AG04450 (cell line): ENCODE measurements around the gene C4B. TPM values are rescaled to one million over a fixed set of nuclear protein-coding genes. Genes with fewer than 3 reads are reported as not detected.
"Not testable (repeated sequence)": the region's sequence is repeated elsewhere in the genome, so short reads cannot be mapped to it uniquely, and the experiment has no call there.

ENCODE experiments used
- CTCF ChIA-PET: fragments of 300-600, 350-600 bp; formaldehyde crosslinking; extraction: SDS; loops from one replicate; lab custom pipeline; 2022; ENCODE audit warnings: antibody characterized with exemption, inconsistent platforms; lab: Charles Lee
- POLR2A ChIA-PET: fragments of 350-600 bp; formaldehyde crosslinking; extraction: SDS; loops from one replicate; lab custom pipeline; 2021; ENCODE audit warnings: antibody characterized with exemption, inconsistent platforms; lab: Yijun Ruan, JAX
- DNase-seq: peaks from one replicate; pipeline ENCODE4 v3.0.0-alpha.2; 2011; ENCODE audit warnings: low read depth, low spot score
- H3K27ac ChIP-seq: one replicate; pipeline ENCODE4 v1.5.1; 2012; ENCODE audit warnings: low read depth, low read length, control low read depth
- H3K27me3 ChIP-seq: one replicate; pipeline ENCODE4 v1.6.0; 2012; ENCODE audit warnings: low read length; ENCODE audit not compliant: control insufficient read depth, insufficient read depth
- H3K4me3 ChIP-seq: 2 replicates; pipeline ENCODE4 v1.5.1; 2011; ENCODE audit warnings: mild to moderate bottlenecking, low read depth, low read length, control low read depth
- H3K9me3 ChIP-seq: 2 replicates; pipeline ENCODE4 v1.5.1; 2012; ENCODE audit warnings: low read length; ENCODE audit not compliant: control insufficient read depth, insufficient read depth
- polyA plus RNA-seq: library from polyadenylated mRNA; depleted of rRNA; stranded (reverse); fragments of >200 nt; gene quantifications from 2 replicates; pipeline ENCODE4 v1.2.3, GENCODE V29; 2011
- TF ChIP-seq, protein P1 (sequence below): IDR thresholded peaks from 2 replicates; pipeline ENCODE4 v1.5.1; 2011; ENCODE audit warnings: low read depth, low read length, control low read depth, inconsistent platforms

C4B gene
- polyA plus RNA-seq, 1 experiment, result 5.8 TPM

DNA sequence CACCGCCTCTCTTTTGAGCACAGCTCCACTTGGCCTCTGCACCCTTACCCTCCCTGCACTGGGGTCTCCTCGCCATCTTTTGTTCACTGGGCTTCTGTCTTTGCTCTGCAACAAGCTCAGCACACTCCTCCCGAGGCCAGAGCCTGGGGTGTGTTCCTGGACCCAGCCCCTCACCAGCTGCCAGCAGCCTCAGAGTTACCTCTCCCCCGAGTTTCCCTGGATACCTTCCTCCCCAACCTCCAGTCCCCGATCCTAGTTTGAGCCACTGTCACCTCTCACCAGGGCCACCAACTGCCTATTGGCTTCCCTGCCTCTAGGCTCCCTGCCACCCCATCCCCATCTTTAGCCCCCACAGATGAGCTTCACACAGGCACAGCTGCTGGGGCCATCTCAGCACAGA is 36.0 kb downstream of the C4B start:
- H3K9me3 ChIP-seq, result no peaks in the 10 kb centered on the region; the same call in 1 of the 2 replicates
- no peak overlapping the region for H3K27ac ChIP-seq
- H3K4me3 ChIP-seq, result no peak overlapping the region
- ChIA-PET POLR2A (no interaction called here), CTCF (interaction anchor here (1.1 kb wide), 1 partner anchor 68 kb away, joined by 3 read pairs; no protein-coding TSS in a partner anchor)
- peaks cover 39% of the 10 kb centered on the region for H3K27me3 ChIP-seq
- TF ChIP-seq, protein P1, sequence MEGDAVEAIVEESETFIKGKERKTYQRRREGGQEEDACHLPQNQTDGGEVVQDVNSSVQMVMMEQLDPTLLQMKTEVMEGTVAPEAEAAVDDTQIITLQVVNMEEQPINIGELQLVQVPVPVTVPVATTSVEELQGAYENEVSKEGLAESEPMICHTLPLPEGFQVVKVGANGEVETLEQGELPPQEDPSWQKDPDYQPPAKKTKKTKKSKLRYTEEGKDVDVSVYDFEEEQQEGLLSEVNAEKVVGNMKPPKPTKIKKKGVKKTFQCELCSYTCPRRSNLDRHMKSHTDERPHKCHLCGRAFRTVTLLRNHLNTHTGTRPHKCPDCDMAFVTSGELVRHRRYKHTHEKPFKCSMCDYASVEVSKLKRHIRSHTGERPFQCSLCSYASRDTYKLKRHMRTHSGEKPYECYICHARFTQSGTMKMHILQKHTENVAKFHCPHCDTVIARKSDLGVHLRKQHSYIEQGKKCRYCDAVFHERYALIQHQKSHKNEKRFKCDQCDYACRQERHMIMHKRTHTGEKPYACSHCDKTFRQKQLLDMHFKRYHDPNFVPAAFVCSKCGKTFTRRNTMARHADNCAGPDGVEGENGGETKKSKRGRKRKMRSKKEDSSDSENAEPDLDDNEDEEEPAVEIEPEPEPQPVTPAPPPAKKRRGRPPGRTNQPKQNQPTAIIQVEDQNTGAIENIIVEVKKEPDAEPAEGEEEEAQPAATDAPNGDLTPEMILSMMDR, result no peak
- DNase-seq, result no peak

DNA sequence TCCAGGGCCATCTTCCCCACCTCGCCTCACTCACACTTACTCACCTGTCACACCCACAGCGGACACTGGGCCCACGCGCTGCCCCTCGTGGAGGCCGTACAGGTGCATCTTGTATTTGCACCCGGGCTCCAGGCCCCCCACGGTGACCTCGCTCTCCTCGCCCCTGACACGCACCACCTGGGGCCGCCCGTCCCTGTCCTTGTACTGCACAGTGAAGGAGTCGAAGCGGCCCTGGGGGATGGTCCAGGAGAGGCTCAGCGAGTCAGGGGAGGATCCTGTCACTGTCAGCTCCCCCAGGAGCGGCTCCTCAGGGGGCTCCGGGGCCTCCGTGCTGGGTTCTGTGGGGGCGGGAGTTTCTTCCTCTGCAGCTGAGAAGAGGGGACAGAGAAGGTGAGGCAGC is 38.0 kb downstream of the C4B start:
- H3K4me3 ChIP-seq, DNase-seq, H3K9me3 ChIP-seq, CTCF ChIA-PET, H3K27ac ChIP-seq, POLR2A ChIA-PET: not testable (repeated sequence)
- H3K27me3 ChIP-seq, result peaks cover 47% of the 10 kb centered on the region

DNA sequence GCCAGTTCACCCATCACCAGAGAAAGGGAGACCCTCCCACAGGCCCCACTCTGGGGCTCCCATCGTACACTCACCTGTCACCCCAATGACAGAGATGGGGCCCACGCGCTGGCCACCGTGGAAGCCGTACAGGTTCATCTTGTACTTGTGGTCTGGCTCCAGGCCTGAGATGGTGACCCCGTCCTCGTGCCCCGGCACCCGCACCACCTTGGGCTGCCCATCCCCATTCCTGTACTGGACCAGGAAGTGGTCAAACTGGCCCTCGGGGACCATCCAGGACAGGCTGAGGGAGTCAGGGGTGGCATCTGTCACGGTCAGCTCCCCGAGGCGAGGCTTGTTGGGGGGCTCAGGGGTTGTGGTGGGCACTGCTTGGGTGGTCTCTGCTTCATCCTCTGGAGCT is 38.7 kb downstream of the C4B start:
- DNase-seq, CTCF ChIA-PET, POLR2A ChIA-PET, H3K27ac ChIP-seq, H3K9me3 ChIP-seq, H3K4me3 ChIP-seq: not testable (repeated sequence)
- H3K27me3 ChIP-seq, result peaks cover 49% of the 10 kb centered on the region

DNA sequence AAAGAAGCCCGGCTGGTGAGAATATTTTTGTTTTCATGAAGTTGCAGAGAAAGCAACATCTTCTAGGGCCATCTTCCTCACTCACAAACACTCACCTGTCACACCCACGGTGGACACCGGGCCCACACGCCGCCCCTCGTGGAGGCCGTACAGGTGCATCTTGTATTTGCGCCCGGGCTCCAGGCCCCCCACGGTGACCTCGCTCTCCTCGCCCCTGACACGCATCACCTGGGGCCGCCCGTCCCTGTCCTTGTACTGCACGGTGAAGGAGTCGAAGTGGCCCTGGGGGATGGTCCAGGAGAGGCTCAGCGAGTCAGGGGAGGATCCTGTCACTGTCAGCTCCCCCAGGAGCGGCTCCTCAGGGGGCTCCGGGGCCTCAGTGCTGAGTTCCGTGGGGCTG is 41.2 kb downstream of the C4B start:
- POLR2A ChIA-PET, CTCF ChIA-PET, DNase-seq, H3K27ac ChIP-seq, H3K4me3 ChIP-seq, H3K9me3 ChIP-seq: not testable (repeated sequence)
- H3K27me3 ChIP-seq, result peaks cover 54% of the 10 kb centered on the region

DNA sequence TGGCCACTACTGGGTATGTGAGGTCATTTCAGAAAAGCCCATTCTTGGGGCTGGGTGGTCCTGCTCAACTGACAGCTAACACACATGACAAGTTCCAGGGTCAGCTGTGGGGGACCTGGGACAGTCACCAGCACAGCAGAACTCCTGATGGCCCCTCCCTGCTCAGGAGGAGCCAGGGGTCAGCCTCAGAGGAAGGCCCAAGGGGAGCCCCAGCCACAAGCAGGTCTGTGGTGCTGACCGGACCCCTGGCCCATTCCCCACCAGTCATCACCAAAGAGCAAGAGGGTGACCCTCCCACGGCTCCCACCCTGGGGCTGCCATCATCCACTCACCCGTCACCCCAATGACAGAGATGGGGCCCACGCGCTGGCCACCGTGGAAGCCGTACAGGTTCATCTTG is 41.7 kb downstream of the C4B start:
- POLR2A ChIA-PET, result no interaction called here
- TF ChIP-seq, protein P1, result no peak
- no peak for DNase-seq
- H3K4me3 ChIP-seq, result no peak overlapping the region
- H3K27me3 ChIP-seq, result peaks cover 49% of the 10 kb centered on the region
- H3K27ac ChIP-seq, result no peak overlapping the region
- H3K9me3 ChIP-seq, result no peaks in the 10 kb centered on the region; the same call in 1 of the 2 replicates
- CTCF ChIA-PET, result no interaction called here

DNA sequence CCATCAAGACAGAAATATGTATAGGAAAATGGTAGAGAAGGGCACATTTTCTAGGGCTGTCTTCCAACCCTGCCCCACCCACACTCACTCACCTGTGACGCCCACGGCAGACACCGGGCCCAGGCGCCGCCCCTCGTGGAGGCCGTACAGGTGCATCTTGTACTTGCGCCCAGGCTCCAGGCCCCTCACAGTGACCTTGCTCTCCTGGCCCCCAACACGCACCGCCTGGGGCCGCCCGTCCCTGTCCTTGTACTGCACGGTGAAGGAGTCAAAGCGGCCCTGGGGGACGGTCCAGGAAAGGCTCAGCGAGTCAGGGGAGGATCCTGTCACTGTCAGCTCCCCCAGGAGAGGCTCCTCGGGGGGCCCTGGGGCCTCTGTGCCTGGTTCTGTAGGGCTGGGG is 43.4 kb downstream of the C4B start:
- POLR2A ChIA-PET, result no interaction called here

More for the DNA sequence above, 43.4 kb downstream of the C4B start:
- DNase-seq, result no peak
- TF ChIP-seq, protein P1, result no peak
- Histone ChIP-seq H3K27me3 (peaks cover 34% of the 10 kb centered on the region), H3K27ac (no peak overlapping the region), H3K4me3 (no peak overlapping the region), H3K9me3 (no peaks in the 10 kb centered on the region; the same call in 1 of the 2 replicates)
- CTCF ChIA-PET, result interaction anchor here (0.5 to 0.6 kb wide), 2 partner anchors 82 to 271 kb away, joined by 3 to 9 read pairs; no protein-coding TSS in a partner anchor
